Muscle layer of colon (tissue), 2 donors: Measurements from ENCODE around the gene SLF2.
A peak's percentile ranks its signal among the peaks of the same experiment; 100 is the strongest.

ENCODE experiments used
- H3K27ac ChIP-seq: one replicate; pipeline ENCODE4 v1.7.0; 2013; ENCODE audit warnings: low read depth, mild to moderate bottlenecking, low read length, moderate library complexity
- H3K27me3 ChIP-seq, 2 donors: one replicate each; pipeline ENCODE4 v1.7.0; 2013; ENCODE audit warnings: low read length in 2 of 2, mild to moderate bottlenecking in 2 of 2; ENCODE audit not compliant: insufficient read depth in 2 of 2, control insufficient read depth in 1 of 2
- H3K36me3 ChIP-seq: one replicate; pipeline ENCODE4 v1.7.0; 2013; ENCODE audit warnings: mild to moderate bottlenecking, low read length; ENCODE audit not compliant: insufficient read depth
- H3K4me1 ChIP-seq: one replicate; pipeline ENCODE4 v1.7.0; 2013; ENCODE audit warnings: mild to moderate bottlenecking, low read length; ENCODE audit not compliant: insufficient read depth
- H3K4me3 ChIP-seq, 2 donors: one replicate each; pipeline ENCODE4 v1.7.0; 2013; ENCODE audit warnings: low read length in 2 of 2, low read depth in 1 of 2, mild to moderate bottlenecking in 1 of 2, moderate library complexity in 1 of 2
- H3K9ac ChIP-seq: one replicate; pipeline ENCODE4 v1.7.0; 2013; ENCODE audit warnings: low read length
- H3K9me3 ChIP-seq: one replicate; pipeline ENCODE4 v1.7.0; 2013; ENCODE audit warnings: mild to moderate bottlenecking, low read length
- donor health status: abdominal sarcoma.
- donor health status: Adenocarcinoma of cecum.

SLF2 gene

DNA sequence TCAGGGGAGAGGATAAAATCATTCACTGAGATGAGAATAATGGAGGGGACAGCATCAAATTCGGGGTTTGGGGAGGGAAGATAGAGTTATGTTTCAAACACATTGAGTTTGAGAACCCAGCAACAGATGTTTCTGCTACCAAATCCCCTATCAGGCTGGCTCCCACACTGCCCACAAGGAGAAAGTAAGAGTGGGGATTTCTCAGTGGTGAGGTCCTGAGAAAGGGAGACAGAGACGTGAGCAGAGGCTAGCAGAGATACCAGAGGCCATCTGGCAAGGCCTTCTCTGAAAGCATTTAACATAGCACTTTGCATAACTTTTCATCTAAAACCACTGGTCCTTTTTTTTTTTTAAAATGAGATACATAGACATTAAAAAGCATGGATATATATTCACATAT, 7.8 kb upstream of the SLF2 start:
- H3K27ac ChIP-seq: no peak overlapping the region
- H3K9ac ChIP-seq: no peak overlapping the region
- H3K4me1 ChIP-seq: no peaks in the 10 kb centered on the region
- no peaks in the 10 kb centered on the region for H3K36me3 ChIP-seq
- H3K27me3 ChIP-seq: peaks cover 0 to 5% of the 10 kb centered on the region in 2 donors
- no peak overlapping the region for H3K4me3 ChIP-seq
- no peaks in the 10 kb centered on the region for H3K9me3 ChIP-seq

DNA sequence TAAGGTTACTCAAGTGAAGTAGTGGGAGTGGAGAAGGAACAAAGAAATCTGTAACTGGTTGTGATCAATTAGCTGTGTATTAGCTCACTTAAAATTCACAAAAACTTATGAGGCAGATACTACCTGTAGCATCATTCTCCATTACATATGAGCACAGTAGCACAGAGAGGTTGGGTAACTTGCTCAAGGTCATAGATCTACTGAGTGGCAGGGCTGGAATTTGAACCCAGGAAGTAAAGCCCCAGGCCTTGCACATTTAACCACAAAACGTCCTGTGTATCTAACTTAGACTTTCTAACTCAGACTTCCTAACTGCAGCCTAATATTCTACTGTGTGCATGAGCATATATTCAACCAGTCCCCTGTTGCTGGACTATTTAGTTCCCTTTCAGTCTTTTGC, 5.6 kb upstream of the SLF2 start:
- no peak overlapping the region for H3K4me3 ChIP-seq
- H3K4me1 ChIP-seq: peaks cover 5% of the 10 kb centered on the region
- no peak overlapping the region for H3K27ac ChIP-seq
- no peak overlapping the region for H3K9ac ChIP-seq
- H3K27me3 ChIP-seq: no peaks in the 10 kb centered on the region
- no peaks in the 10 kb centered on the region for H3K36me3 ChIP-seq
- H3K9me3 ChIP-seq: no peaks in the 10 kb centered on the region

DNA sequence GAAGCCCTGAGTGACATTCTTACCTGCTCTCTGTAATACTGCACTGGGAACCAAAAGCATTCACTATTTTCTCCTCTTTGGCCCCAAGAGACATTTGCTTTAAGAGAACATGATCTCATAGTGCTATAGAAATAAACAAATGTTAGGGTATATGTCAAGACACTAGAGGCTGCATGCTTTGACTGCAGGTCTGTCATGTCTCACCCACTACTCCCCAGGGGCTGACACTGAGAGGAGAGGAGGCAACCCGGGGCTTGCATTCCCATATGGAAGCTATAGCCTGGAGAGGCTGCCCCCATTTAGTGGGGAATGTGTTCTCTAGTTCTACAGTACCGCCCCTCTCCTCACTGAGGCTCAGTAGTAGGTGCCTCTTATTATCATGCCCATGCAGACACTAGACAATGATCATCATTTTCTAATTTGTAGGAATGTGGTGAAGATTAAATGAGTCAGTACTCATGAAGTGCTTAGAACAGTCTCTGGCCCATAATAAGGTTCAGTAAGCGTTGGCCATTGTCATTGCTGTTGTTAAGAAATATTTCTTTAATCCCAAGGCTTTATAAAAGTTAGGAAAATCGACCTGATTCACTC, 4.9 kb upstream of the SLF2 start:
- H3K4me3 ChIP-seq: no peak overlapping the region
- H3K36me3 ChIP-seq: no peaks in the 10 kb centered on the region
- H3K9me3 ChIP-seq: no peaks in the 10 kb centered on the region
- H3K9ac ChIP-seq: no peak overlapping the region
- no peak overlapping the region for H3K27ac ChIP-seq
- no peaks in the 10 kb centered on the region for H3K27me3 ChIP-seq
- H3K4me1 ChIP-seq: peaks cover 5% of the 10 kb centered on the region

DNA sequence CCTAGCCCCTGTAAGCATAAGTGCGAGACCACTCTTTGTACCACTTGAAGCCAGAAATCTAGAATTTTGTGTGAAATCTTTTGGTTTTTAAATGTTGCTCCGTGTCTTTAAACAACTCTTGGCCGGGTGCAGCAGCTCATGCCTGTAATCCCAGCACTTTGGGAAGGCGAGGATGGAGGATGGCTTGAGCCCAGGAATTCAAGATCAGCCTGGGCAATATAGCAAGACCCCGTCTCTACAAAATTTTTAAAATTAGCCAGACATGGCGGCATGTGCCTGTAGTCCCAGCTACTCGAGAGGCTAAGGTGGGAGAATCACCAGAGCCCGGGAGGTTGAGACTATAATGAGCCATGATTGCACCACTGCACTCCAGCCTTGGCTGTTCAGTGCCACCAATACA, 4.4 kb upstream of the SLF2 start:
- Histone ChIP-seq H3K9me3 (no peaks in the 10 kb centered on the region), H3K27me3 (no peaks in the 10 kb centered on the region), H3K36me3 (no peaks in the 10 kb centered on the region), H3K27ac (no peak overlapping the region), H3K4me1 (peaks cover 5% of the 10 kb centered on the region), H3K4me3 (no peak overlapping the region), H3K9ac (no peak overlapping the region)

DNA sequence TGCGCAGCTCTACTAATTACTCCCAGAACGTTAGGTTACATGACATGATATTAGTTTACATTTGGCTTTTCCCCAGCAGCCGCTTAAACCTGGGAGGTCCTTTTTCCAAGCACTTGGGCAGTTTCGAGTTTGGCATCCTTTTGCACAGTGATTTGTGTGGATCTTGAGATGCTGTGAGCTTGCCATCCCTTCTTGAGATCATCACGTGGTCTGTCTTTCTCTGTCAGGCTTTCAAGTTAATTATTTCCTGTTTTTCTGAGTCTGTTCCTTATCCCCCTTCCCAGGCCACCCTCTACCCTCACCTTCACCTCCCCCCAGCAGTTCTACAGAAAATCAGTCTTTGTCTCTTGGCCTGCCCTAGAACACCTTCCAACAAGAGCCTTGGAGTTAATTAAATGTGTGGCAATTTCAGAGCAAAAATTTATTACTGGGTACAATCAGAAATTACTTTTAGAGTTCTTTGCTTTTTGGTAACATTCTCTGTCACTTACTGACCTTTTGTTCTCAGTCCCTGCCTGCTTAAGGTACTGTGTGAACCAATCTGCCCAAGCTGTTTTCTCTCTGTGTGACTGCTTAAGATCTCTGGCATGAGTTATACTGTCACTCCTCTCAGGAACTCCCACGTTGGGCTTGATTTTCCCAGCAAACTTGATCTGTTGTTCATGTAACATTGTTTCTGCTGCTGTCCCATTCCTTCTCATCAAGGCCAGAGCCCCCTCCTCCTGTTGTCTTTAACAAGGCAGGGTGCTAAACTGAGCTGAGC, 3.1 kb upstream of the SLF2 start:
- no peak overlapping the region for H3K27ac ChIP-seq
- H3K27me3 ChIP-seq: no peaks in the 10 kb centered on the region
- no peak overlapping the region for H3K9ac ChIP-seq
- no peaks in the 10 kb centered on the region for H3K36me3 ChIP-seq
- H3K4me3 ChIP-seq: no peak overlapping the region
- peaks cover 17% of the 10 kb centered on the region for H3K4me1 ChIP-seq
- H3K9me3 ChIP-seq: no peaks in the 10 kb centered on the region

DNA sequence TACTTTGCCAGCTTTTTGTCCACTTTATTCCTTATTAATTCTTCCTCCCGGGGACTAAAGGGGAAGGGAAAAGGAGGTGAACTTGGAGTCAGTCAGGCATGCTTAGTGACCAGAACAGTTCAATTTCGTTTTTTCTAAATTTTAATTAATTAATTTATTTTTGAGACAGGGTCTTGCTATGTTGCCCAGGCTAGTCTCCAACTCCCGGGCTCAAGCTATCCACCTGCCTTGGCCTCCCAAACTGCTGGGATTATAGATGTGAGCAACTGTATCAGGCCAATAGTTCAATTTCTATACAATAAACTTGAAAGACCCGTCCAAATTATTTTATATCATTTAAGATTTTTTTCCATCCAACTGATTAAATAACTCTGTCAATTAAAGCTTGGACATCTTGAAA, 1.3 kb upstream of the SLF2 start:
- Histone ChIP-seq H3K27ac (peak overlapping the region; percentile 87), H3K4me3 (no peak overlapping the region)

DNA sequence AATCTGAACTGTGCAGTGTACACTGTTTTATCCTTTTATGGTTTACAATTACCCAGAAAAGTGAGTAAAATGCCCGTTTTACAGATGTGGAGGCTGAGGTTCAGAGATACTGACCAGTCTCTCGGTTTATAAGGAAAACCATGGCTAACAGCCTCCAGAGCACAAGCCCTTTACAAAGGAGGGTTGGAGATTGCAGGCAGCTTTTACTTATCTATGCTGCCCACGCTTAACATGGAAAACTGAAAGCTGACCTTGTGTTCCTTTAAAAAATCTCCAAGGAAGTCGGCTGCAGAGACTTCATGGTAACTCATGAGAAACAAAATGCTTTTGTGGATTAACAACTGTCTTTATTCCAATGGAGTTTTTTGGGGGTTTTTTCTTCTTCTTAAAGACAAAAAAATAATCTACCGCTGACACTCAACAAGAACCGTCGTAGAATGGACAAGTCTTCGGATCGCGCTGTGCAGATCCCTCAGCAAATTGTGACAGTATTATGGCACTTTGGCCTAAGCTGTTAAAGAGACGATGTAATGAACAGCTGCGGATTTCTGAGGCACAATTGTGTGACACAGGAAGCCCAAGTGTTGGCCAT, 654 bp upstream of the SLF2 start:
- peak overlapping the region; percentile 51 for H3K9ac ChIP-seq
- H3K27ac ChIP-seq: peak overlapping the region; percentile 87
- H3K4me3 ChIP-seq: peak overlapping the region; percentile 21 to 96
- H3K9me3 ChIP-seq: no peaks in the 10 kb centered on the region
- H3K27me3 ChIP-seq: no peaks in the 10 kb centered on the region
- peaks cover 20% of the 10 kb centered on the region for H3K4me1 ChIP-seq
- peaks cover 7% of the 10 kb centered on the region for H3K36me3 ChIP-seq

More for the DNA sequence above, 1.3 kb upstream of the SLF2 start:
- Histone ChIP-seq H3K9ac (no peak overlapping the region), H3K9me3 (no peaks in the 10 kb centered on the region), H3K36me3 (peaks cover under 1% of the 10 kb centered on the region), H3K4me1 (peaks cover 20% of the 10 kb centered on the region), H3K27me3 (no peaks in the 10 kb centered on the region)

DNA sequence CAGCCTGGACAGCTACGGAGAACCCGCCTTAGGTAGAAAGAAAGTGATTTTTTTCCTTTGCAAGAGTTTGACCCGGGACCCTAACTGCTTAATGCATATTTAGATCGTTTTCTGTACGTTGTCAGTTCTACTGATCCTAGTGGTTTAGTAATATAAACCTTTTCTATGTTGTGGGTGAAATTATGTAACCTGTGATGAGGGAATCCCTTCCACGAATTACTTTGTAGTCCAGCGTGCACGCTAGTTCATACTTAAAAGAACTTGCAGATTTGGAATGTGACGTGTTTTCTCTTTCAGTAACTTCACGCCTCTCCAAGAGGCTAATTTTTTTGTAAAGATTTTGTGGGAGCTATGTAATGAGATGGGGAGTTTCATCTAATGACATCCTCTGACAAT, 705 bp downstream of the SLF2 start:
- H3K9me3 ChIP-seq: no peaks in the 10 kb centered on the region
- H3K27ac ChIP-seq: peak overlapping the region; percentile 100
- no peaks in the 10 kb centered on the region for H3K27me3 ChIP-seq
- peaks cover 20% of the 10 kb centered on the region for H3K4me1 ChIP-seq
- H3K9ac ChIP-seq: peak overlapping the region; percentile 53
- peak overlapping the region; percentile 96 to 100 for H3K4me3 ChIP-seq
- H3K36me3 ChIP-seq: peaks cover 18% of the 10 kb centered on the region

DNA sequence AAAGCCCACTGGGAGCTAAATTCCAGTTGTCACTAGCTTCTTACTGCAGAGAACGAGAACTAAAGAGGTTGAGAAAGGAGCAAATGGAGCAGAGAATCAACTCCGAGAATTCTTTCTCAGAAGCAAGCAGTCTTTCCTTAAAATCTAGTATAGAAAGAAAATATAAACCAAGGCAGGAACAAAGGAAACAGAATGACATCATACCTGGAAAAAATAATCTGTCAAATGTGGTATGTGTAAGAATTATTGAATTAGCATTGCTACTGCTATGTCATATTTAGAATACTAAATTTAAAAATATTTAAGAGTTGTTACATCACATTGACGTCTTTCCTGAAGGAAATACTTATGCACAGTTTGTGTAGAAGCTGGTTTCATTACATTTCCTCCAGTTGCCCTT, 4.3 kb downstream of the SLF2 start:
- Histone ChIP-seq H3K27ac (no peak overlapping the region), H3K9ac (no peak overlapping the region)

DNA sequence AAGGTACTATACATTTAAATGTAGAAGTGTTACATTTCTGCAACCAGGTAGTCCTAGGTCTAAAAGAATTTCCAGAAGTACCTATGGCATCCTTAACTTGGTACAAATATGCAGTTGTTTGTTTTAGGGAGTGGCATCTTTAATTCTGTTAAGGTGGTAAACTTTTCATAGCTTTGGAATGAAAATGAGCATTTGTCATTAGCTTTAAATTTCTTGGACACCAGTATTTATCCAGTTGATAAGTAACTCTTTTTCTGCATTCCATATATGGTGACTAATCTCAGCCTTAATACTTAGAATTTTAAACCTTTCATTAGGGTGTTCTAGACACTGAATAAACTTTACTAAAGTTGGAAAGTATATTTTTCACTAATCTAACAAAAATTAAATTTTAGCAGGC, 10.8 kb downstream of the SLF2 start:
- Histone ChIP-seq H3K4me1 (no peaks in the 10 kb centered on the region), H3K36me3 (peaks cover 56% of the 10 kb centered on the region), H3K4me3 (no peak overlapping the region), H3K9ac (no peak overlapping the region), H3K27me3 (no peaks in the 10 kb centered on the region), H3K27ac (no peak overlapping the region), H3K9me3 (no peaks in the 10 kb centered on the region)

More for the DNA sequence above, 4.3 kb downstream of the SLF2 start:
- H3K36me3 ChIP-seq: peaks cover 29% of the 10 kb centered on the region
- H3K27me3 ChIP-seq: no peaks in the 10 kb centered on the region
- H3K4me3 ChIP-seq: no peak overlapping the region
- H3K4me1 ChIP-seq: peaks cover 15% of the 10 kb centered on the region
- no peaks in the 10 kb centered on the region for H3K9me3 ChIP-seq

DNA sequence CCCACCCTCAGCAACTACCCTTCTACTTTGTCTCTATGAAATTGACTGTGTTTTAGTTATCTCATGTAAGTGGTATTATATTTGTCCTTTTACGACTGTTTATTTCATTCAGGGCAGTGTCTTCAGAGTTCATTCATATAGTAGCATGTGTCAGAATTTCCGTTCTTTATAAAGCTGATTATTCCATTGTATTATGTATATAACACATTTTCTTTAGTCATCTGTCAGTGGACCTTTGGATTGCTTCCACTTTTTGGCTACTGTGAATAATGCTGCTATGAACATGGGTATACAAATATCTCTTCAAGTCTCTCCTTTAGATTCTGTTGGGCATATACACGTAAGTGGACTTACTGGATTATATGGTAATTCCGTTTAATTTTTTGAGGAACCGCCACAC, 14.5 kb downstream of the SLF2 start:
- Histone ChIP-seq H3K27ac (no peak overlapping the region), H3K36me3 (peaks cover 73% of the 10 kb centered on the region), H3K9me3 (no peaks in the 10 kb centered on the region), H3K4me3 (no peak overlapping the region), H3K4me1 (no peaks in the 10 kb centered on the region), H3K9ac (no peak overlapping the region), H3K27me3 (no peaks in the 10 kb centered on the region)
